ENCODE measurements around the gene FTSJ3. TPM values are rescaled to one million over a fixed set of nuclear protein-coding genes. Genes with fewer than 3 reads are reported as not detected.

FTSJ3 gene
- total RNA-seq, 1 donor from 2014 or later: 85.1 TPM

GRCh38 chr17:63835167-63835720, 7.8 kb upstream of the FTSJ3 start:
- H3K4me3 Mint-ChIP-seq: no peak overlapping the region
- H3K27ac Mint-ChIP-seq: no peak overlapping the region
- POLR2A ChIA-PET: interaction anchor here (0.5 to 5.3 kb wide), 4 partner anchors 7 to 224 kb away, joined by 3 to 30 read pairs (median 5); partner anchors contain the start of genes CCDC47 and SMARCD2
- TF ChIP-seq, protein P1, sequence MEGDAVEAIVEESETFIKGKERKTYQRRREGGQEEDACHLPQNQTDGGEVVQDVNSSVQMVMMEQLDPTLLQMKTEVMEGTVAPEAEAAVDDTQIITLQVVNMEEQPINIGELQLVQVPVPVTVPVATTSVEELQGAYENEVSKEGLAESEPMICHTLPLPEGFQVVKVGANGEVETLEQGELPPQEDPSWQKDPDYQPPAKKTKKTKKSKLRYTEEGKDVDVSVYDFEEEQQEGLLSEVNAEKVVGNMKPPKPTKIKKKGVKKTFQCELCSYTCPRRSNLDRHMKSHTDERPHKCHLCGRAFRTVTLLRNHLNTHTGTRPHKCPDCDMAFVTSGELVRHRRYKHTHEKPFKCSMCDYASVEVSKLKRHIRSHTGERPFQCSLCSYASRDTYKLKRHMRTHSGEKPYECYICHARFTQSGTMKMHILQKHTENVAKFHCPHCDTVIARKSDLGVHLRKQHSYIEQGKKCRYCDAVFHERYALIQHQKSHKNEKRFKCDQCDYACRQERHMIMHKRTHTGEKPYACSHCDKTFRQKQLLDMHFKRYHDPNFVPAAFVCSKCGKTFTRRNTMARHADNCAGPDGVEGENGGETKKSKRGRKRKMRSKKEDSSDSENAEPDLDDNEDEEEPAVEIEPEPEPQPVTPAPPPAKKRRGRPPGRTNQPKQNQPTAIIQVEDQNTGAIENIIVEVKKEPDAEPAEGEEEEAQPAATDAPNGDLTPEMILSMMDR (IDR thresholded peaks at IDR 0.05): no peak
- H3K9me3 Mint-ChIP-seq: no peaks in the 10 kb centered on the region
- H3K36me3 Mint-ChIP-seq (ENCODE audit: low read depth): peaks cover 65% of the 10 kb centered on the region
- CTCF ChIA-PET: interaction anchor here (0.9 kb wide), 1 partner anchor 140 kb away, joined by 3 read pairs; no protein-coding TSS in a partner anchor
- intact Hi-C loops (cut with micrococcal nuclease): loop anchor here (1.0 to 2.0 kb wide), 3 partner anchors 8 to 410 kb away; partner anchors contain the start of genes FTSJ3 and PSMC5
- no peaks in the 10 kb centered on the region for H3K27me3 Mint-ChIP-seq
- ATAC-seq (ENCODE audit: low read depth): no peak
- DNase-seq: no peak
- H3K4me1 Mint-ChIP-seq: peaks cover 53% of the 10 kb centered on the region

DNA sequence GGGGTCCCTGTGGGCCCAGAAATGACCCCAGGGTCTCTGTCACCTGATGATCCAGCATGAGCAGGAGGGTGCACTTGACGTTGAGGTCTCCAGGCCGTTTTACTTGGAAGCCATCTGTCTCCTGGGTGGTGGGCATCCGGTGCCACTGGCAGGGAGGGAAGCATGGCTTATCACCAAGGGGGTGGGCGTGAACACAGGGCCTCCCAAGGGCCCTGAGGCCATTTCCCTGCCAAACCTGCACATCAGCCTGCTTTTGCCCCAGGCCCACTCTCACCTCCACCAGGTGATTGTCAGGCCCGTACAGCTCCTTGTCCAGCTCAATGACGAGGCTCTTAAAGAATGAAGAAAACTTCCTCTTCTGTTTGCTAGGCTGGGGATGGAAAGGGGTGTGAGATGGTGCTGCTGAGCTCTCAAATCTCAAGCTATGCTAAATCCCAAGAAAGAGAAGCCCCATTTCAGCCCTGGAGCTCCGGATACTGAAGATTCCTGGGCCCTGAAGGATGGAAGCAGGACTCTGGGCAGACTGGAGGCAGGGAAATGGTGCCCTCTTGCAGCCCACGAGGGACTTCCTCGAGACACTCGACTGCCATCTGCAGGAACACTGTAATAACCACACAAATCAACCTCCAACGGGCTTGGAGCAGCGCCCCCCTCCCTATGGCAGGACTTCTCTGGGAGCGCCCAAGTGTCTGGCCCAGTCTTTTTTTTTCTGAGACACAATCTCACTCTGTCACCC, 7.1 kb upstream of the FTSJ3 start:
- intact Hi-C loops (cut with micrococcal nuclease): loop anchor here (1.0 to 2.0 kb wide), 3 partner anchors 7 to 409 kb away; partner anchors contain the start of genes FTSJ3 and PSMC5
- Mint-ChIP-seq H3K4me3 (no peak overlapping the region), H3K9me3 (no peaks in the 10 kb centered on the region), H3K27me3 (no peaks in the 10 kb centered on the region), H3K4me1 (peaks cover 56% of the 10 kb centered on the region), H3K27ac (peak overlapping the region; percentile 65), H3K36me3 (ENCODE audit: low read depth) (peaks cover 71% of the 10 kb centered on the region)
- ChIA-PET POLR2A (interaction anchor here (1.0 to 5.3 kb wide), 4 partner anchors 8 to 311 kb away, joined by 3 to 30 read pairs (median 5); partner anchors contain the start of genes CCDC47 and SMARCD2), CTCF (interaction anchor here (0.6 to 0.9 kb wide), 3 partner anchors 16 to 139 kb away, joined by 3 read pairs; no protein-coding TSS in a partner anchor)
- TF ChIP-seq, protein P1 (IDR thresholded peaks at IDR 0.05): no peak
- no peak for DNase-seq
- peak; percentile 88 for ATAC-seq (ENCODE audit: low read depth)

- TF ChIP-seq, protein P1 (IDR thresholded peaks at IDR 0.05): no peak
- CTCF ChIA-PET: interaction anchor here (0.6 to 1.3 kb wide), 3 partner anchors 8 to 62 kb away, joined by 3 to 5 read pairs (median 3); no protein-coding TSS in a partner anchor
- intact Hi-C loops (cut with micrococcal nuclease): loop anchor here (2.0 kb wide), 1 partner anchor 221 kb away; no protein-coding TSS in a partner anchor
- Mint-ChIP-seq H3K27ac (no peak overlapping the region), H3K4me3 (no peak overlapping the region), H3K4me1 (peaks cover 56% of the 10 kb centered on the region), H3K27me3 (no peaks in the 10 kb centered on the region), H3K36me3 (ENCODE audit: low read depth) (peaks cover 78% of the 10 kb centered on the region), H3K9me3 (no peaks in the 10 kb centered on the region)
- ATAC-seq (ENCODE audit: low read depth) (no peak), DNase-seq (no peak)
- POLR2A ChIA-PET: interaction anchor here (1.0 to 5.3 kb wide), 4 partner anchors 9 to 312 kb away, joined by 3 to 30 read pairs (median 5); partner anchors contain the start of genes CCDC47 and SMARCD2
These were observed 6.4 kb upstream of the FTSJ3 start for GRCh38 chr17:63833741-63834373.

- no peak overlapping the region for H3K4me3 Mint-ChIP-seq
- H3K4me1 Mint-ChIP-seq: peaks cover 53% of the 10 kb centered on the region
- DNase-seq (no peak), ATAC-seq (ENCODE audit: low read depth) (no peak)
- TF ChIP-seq, protein P1 (IDR thresholded peaks at IDR 0.05): no peak
- H3K36me3 Mint-ChIP-seq (ENCODE audit: low read depth): peaks cover 85% of the 10 kb centered on the region
- ChIA-PET CTCF (interaction anchor here (1.3 kb wide), 1 partner anchor 9 kb away, joined by 5 read pairs; no protein-coding TSS in a partner anchor), POLR2A (interaction anchor here (0.9 to 5.3 kb wide), 4 partner anchors 10 to 312 kb away, joined by 4 to 30 read pairs (median 5); partner anchors contain the start of genes DDX42 and SMARCD2)
- intact Hi-C loops (cut with micrococcal nuclease): no loop called here
- no peaks in the 10 kb centered on the region for H3K9me3 Mint-ChIP-seq
- no peak overlapping the region for H3K27ac Mint-ChIP-seq
- no peaks in the 10 kb centered on the region for H3K27me3 Mint-ChIP-seq
These were observed 5.7 kb upstream of the FTSJ3 start for GRCh38 chr17:63833026-63833740.

Measured in activated B cell treated with CpG ODN at 0.5 μM for 24 hours (primary cell).